Fibroblast of skin of left quadriceps (primary cell): Measurements from ENCODE around the gene USP4.
"Not testable (repeated sequence)": the region's sequence is repeated elsewhere in the genome, so short reads cannot be mapped to it uniquely, and the experiment has no call there.

ENCODE experiments used
- DNase-seq, 2 experiments: peaks; one replicate each; pipeline ENCODE4 v3.0.0-alpha.2; 2013; ENCODE audit warnings: low read depth in 2 of 2

USP4 gene

GRCh38 chr3:49349348-49350114, 9.7 kb upstream of the USP4 start:
- no peak for DNase-seq

- DNase-seq, result not testable (repeated sequence)
These were observed 8.5 kb upstream of the USP4 start for GRCh38 chr3:49348361-49348760.

GRCh38 chr3:49346797-49347251, 7.0 kb upstream of the USP4 start:
- DNase-seq, result no peak

- no peak for DNase-seq
These were observed 3.3 kb upstream of the USP4 start for GRCh38 chr3:49343163-49343562.

- DNase-seq, result no peak
These were observed 2.1 kb upstream of the USP4 start for GRCh38 chr3:49341996-49342395.

- DNase-seq, result no peak
These were observed 292 bp downstream of the USP4 start for GRCh38 chr3:49339581-49339940.

GRCh38 chr3:49333916-49334633, 5.8 kb downstream of the USP4 start:
- DNase-seq, result no peak

GRCh38 chr3:49333091-49333490, 6.8 kb downstream of the USP4 start:
- DNase-seq, result no peak

GRCh38 chr3:49329186-49329585, 10.7 kb downstream of the USP4 start:
- DNase-seq, result no peak

- DNase-seq, result not testable (repeated sequence)
These were observed 11.5 kb downstream of the USP4 start for GRCh38 chr3:49328350-49328749.

- DNase-seq, result no peak
These were observed 12.4 kb downstream of the USP4 start for GRCh38 chr3:49327485-49327884.

- no peak for DNase-seq
These were observed 15.1 kb downstream of the USP4 start for GRCh38 chr3:49324768-49325167.

GRCh38 chr3:49316696-49317457, 23.0 kb downstream of the USP4 start:
- no peak for DNase-seq

GRCh38 chr3:49313896-49314688, 25.8 kb downstream of the USP4 start:
- no peak for DNase-seq

GRCh38 chr3:49311283-49311682, 28.6 kb downstream of the USP4 start:
- DNase-seq, result no peak

GRCh38 chr3:49310677-49311076, 29.2 kb downstream of the USP4 start:
- no peak for DNase-seq

- no peak for DNase-seq
These were observed 34.2 kb downstream of the USP4 start for GRCh38 chr3:49305608-49306007.

GRCh38 chr3:49302613-49303012, 37.2 kb downstream of the USP4 start:
- no peak for DNase-seq

GRCh38 chr3:49300595-49300994, 39.3 kb downstream of the USP4 start:
- DNase-seq, result no peak

- no peak for DNase-seq
These were observed 41.3 kb downstream of the USP4 start for GRCh38 chr3:49298511-49298910.

GRCh38 chr3:49296781-49297411, 43.0 kb downstream of the USP4 start:
- DNase-seq, result no peak
